ENCODE data around the gene RXRA. TPM values are rescaled to one million over a fixed set of nuclear protein-coding genes. Genes with fewer than 3 reads are reported as not detected.

RXRA gene
- total RNA-seq, 1 donor: 26.4 TPM

GRCh38 chr9:134282138-134282650 is 44.1 kb upstream of the RXRA start:
- Histone ChIP-seq H2AFZ (ENCODE audit: low read length) (no peak overlapping the region), H3K27me3 (ENCODE audit: insufficient read depth, low read length) (peaks cover 3% of the 10 kb centered on the region), H3K4me1 (ENCODE audit: insufficient read depth, low read length) (no peaks in the 10 kb centered on the region), H3K79me2 (ENCODE audit: insufficient read depth, low read length) (no peaks in the 10 kb centered on the region), H3K9me3 (ENCODE audit: low read depth, low read length) (no peaks in the 10 kb centered on the region), H3K4me3 (ENCODE audit: insufficient read depth, low read length) (no peak overlapping the region), H4K20me1 (ENCODE audit: insufficient read depth, low read length) (no peaks in the 10 kb centered on the region), H3K4me2 (ENCODE audit: insufficient read depth, low read length) (no peak overlapping the region), H3K27ac (ENCODE audit: low read depth, low read length) (no peak overlapping the region), H3K36me3 (ENCODE audit: insufficient read depth, low read length) (no peaks in the 10 kb centered on the region)
- TF ChIP-seq CTCF (IDR thresholded peaks at IDR 0.05; ENCODE audit: extremely low read depth, low read depth, low read length): no peak
- DNase-seq (ENCODE audit: insufficient read length, low spot score, missing footprints): no peak

GRCh38 chr9:134283111-134283515 is 43.1 kb upstream of the RXRA start:
- Histone ChIP-seq H3K4me2 (ENCODE audit: insufficient read depth, low read length) (peak overlapping the region; percentile 58), H3K36me3 (ENCODE audit: insufficient read depth, low read length) (no peaks in the 10 kb centered on the region), H3K4me1 (ENCODE audit: insufficient read depth, low read length) (no peaks in the 10 kb centered on the region), H3K27me3 (ENCODE audit: insufficient read depth, low read length) (peaks cover 3% of the 10 kb centered on the region), H3K9me3 (ENCODE audit: low read depth, low read length) (no peaks in the 10 kb centered on the region), H2AFZ (ENCODE audit: low read length) (no peak overlapping the region), H3K4me3 (ENCODE audit: insufficient read depth, low read length) (no peak overlapping the region), H4K20me1 (ENCODE audit: insufficient read depth, low read length) (no peaks in the 10 kb centered on the region), H3K27ac (ENCODE audit: low read depth, low read length) (no peak overlapping the region), H3K79me2 (ENCODE audit: insufficient read depth, low read length) (no peaks in the 10 kb centered on the region)
- peak; percentile 92 for DNase-seq (ENCODE audit: insufficient read length, low spot score, missing footprints)
- TF ChIP-seq CTCF (IDR thresholded peaks at IDR 0.05; ENCODE audit: extremely low read depth, low read depth, low read length): no peak

- H3K9me3 ChIP-seq (ENCODE audit: low read depth, low read length): no peaks in the 10 kb centered on the region
- H3K79me2 ChIP-seq (ENCODE audit: insufficient read depth, low read length): no peaks in the 10 kb centered on the region
- H3K27ac ChIP-seq (ENCODE audit: low read depth, low read length): no peak overlapping the region
- no peak overlapping the region for H3K4me2 ChIP-seq (ENCODE audit: insufficient read depth, low read length)
- H4K20me1 ChIP-seq (ENCODE audit: insufficient read depth, low read length): no peaks in the 10 kb centered on the region
- no peaks in the 10 kb centered on the region for H3K36me3 ChIP-seq (ENCODE audit: insufficient read depth, low read length)
- peaks cover 3% of the 10 kb centered on the region for H3K27me3 ChIP-seq (ENCODE audit: insufficient read depth, low read length)
- TF ChIP-seq CTCF (IDR thresholded peaks at IDR 0.05; ENCODE audit: extremely low read depth, low read depth, low read length): no peak
- no peak for DNase-seq (ENCODE audit: insufficient read length, low spot score, missing footprints)
- no peak overlapping the region for H2AFZ ChIP-seq (ENCODE audit: low read length)
- no peaks in the 10 kb centered on the region for H3K4me1 ChIP-seq (ENCODE audit: insufficient read depth, low read length)
- no peak overlapping the region for H3K4me3 ChIP-seq (ENCODE audit: insufficient read depth, low read length)
Observed at GRCh38 chr9:134283692-134284265, 42.5 kb upstream of the RXRA start.

- Histone ChIP-seq H3K27me3 (ENCODE audit: insufficient read depth, low read length) (peaks cover 3% of the 10 kb centered on the region), H3K4me1 (ENCODE audit: insufficient read depth, low read length) (no peaks in the 10 kb centered on the region), H3K27ac (ENCODE audit: low read depth, low read length) (no peak overlapping the region), H4K20me1 (ENCODE audit: insufficient read depth, low read length) (no peaks in the 10 kb centered on the region), H3K36me3 (ENCODE audit: insufficient read depth, low read length) (no peaks in the 10 kb centered on the region), H3K4me2 (ENCODE audit: insufficient read depth, low read length) (no peak overlapping the region), H2AFZ (ENCODE audit: low read length) (no peak overlapping the region), H3K9me3 (ENCODE audit: low read depth, low read length) (no peaks in the 10 kb centered on the region), H3K79me2 (ENCODE audit: insufficient read depth, low read length) (no peaks in the 10 kb centered on the region), H3K4me3 (ENCODE audit: insufficient read depth, low read length) (no peak overlapping the region)
- no peak for TF ChIP-seq CTCF (IDR thresholded peaks at IDR 0.05; ENCODE audit: extremely low read depth, low read depth, low read length)
- no peak for DNase-seq (ENCODE audit: insufficient read length, low spot score, missing footprints)
Observed at GRCh38 chr9:134284273-134284672, 42.0 kb upstream of the RXRA start.
